ENCODE measurements around the gene OR6X1.

Gene OR6X1, protein sequence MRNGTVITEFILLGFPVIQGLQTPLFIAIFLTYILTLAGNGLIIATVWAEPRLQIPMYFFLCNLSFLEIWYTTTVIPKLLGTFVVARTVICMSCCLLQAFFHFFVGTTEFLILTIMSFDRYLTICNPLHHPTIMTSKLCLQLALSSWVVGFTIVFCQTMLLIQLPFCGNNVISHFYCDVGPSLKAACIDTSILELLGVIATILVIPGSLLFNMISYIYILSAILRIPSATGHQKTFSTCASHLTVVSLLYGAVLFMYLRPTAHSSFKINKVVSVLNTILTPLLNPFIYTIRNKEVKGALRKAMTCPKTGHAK

DNA sequence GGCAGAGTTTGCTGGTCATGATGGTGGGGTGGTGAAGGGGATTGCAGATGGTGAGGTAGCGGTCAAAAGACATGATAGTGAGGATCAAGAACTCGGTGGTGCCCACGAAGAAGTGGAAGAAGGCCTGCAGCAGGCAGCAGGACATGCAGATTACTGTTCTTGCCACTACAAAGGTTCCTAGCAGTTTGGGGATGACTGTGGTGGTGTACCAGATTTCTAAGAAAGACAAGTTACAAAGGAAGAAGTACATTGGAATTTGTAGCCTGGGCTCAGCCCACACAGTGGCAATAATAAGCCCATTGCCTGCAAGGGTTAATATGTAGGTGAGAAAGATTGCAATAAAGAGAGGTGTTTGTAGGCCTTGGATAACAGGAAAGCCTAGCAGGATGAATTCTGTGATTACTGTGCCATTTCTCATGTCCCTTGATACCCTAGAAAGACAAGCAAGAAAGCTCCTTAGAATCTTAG lies at the start of gene OR6X1:
Gene OR6X1, minus strand, starts transcription at position 418 of the 468 bp plus-strand sequence. Its CDS starts 0 bp downstream, at position 418.
- DNase-seq, result no peak

DNA sequence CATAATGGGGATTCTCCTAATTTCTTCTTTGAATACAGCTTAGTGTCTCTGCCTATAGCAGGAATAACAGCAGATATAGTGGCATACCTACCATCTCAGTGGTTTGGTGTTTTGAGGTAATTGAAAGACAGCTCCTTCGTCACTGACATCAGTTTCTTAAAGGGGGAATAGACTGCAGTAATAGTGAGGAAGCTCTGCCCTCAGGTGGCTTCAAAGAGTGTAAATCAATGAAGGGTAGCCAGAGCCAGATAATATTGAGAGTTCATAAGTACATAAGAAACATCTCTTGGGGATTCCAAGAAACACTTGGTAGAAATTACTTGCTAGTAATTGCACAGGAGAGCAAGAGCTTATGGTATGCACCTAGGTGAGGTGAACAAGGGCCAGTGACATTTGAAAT lies 47.4 kb upstream of the OR6X1 start:
- no peak for DNase-seq

DNA sequence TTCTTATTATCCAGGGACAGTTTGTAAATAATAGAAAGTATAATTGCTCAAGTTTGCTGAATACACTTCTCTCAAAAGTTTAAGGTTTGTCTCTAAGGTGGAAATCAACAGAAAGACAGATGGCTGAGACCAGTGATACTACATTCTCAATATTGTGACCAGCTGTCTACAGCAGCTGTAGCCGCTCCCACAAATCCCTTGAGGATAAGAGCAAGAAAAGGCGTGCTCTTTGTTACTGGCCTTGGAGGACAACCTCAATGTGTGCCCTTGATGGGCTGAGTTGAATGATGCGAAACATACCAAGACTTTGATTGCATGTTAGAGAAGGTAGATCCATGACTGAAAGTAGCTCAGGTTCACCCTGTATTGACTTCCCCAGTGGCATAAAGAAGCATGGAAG lies 45.7 kb upstream of the OR6X1 start:
- DNase-seq, result no peak

DNA sequence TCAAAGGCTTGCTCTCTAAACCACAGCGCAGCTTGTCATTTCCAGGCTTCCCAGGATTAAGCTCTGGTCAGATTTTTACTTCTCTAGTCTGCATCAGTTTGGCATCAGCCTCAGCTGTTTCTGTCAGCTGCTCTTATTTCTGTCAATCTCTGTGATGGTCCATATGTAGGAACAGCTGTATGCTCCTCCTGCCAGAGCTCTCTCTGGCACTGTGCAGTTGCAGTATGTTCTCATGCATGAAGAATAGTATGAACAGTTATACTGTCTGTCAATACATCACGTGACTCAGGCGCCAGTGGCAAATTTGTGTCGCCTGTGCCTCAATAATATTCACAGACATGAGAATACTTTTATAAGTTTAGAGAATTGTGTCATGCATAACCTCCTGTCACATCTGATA lies 45.1 kb upstream of the OR6X1 start:
- DNase-seq, result no peak

DNA sequence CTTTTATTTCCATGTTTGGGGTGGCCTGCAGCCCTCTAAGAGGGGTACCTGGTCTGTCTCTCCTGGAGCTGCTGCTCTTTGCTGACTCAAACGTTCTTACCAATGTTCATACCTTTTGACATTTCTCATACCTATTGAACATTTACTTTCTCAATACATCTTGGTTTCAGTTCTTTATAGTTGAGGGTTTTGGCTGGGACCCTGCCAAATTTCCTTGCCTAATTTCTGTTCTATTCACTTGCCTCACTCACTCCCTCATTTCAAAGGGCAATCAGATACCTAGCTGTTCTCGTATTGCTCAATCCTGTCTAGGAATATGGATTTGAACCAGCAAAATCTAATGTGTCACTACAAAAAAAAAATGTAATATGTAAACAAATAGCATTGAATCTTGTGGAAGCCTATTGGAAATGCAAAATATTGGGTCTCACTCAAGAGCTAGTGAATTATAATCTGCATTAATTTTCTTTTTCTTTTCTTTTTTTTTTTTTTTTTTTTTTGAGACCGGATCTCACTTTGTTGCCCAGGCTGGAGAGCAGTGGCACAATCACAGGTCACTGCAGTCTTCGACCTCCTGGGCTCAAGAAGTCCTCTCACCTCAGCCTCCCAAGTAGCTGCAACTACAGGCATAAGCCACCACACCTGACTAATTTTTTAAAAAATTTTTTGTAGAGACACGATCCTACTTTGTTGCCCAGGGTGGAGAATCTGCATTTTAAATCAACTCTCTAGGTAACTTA lies 44.4 kb upstream of the OR6X1 start:
- no peak for DNase-seq

DNA sequence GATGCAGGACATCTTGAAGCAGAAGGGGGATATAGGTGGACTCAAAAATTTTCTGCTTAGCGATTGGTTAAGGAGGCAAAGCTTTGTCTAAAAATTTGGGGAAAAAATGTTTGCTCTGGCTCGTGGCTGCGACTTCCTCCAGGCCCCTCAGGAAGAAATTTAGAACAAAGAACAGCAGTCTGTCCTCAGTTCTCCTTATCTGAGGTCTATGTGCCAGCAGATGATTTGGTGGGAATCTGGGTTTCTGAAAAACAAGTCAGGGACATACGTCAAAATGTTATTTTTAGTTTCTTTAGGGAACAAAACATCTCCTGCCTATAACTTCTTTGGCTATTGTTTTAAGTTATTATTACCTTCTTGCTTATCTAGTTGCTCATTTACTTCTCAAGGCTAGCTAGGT lies 43.8 kb upstream of the OR6X1 start:
- DNase-seq, result no peak

DNA sequence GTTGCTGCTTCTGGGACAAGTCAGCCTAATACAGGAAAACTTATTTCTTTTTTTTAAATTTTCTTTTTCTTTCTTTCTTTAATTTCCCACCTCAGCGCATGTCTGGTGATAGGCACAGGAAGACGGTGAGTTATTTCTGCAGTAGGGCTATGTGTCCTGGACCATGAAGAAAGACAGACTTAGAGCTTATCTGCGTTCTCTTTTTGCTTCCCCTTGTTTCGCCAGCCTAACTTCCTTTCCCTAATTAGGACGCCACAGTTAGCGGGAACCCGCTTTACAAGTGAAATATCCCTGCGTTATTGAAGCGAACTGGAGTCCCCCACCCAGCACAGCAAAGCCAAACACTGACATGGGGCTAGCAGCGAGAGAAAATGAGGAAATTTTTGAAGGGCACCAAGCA lies 43.2 kb upstream of the OR6X1 start:
- no peak for DNase-seq

DNA sequence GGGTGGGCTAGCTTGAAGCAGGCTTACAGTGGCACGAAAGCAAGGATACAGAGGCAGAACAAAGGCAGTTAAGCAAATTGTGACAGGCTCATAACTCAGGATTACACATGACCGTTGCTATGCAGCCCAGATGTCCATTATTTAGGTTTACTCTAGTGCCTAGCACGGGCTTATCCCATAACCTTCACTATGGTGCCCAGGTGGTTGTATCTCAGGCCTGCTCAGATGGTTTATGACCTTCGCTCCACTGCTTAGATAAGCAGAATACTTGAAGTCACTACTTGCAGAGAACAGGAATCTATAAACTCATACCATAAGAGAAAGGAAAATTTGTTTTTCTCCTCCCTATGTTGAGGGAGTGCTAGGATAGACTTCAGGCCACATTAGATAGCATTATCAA lies 42.8 kb upstream of the OR6X1 start:
- peak; percentile 1 for DNase-seq

DNA sequence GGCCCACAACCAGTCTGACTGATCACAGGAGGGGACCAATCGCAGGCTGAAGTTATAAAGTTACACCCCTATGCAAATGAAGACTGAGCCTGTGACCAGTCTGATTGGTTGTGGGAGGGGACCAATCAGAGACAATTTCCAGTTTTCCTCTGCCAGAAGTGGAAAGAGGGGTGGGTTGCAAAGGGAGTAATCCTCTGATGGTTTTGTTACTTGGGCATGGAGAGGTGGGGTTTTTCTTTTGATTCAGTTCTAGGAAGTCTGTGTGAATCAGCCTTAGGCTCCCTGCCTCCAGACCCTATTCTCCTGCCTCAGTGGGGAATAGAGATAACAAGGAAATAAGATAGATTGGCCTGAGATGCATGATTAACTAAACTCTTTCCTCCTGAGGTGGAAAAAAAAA lies 41.9 kb upstream of the OR6X1 start:
- no peak for DNase-seq

DNA sequence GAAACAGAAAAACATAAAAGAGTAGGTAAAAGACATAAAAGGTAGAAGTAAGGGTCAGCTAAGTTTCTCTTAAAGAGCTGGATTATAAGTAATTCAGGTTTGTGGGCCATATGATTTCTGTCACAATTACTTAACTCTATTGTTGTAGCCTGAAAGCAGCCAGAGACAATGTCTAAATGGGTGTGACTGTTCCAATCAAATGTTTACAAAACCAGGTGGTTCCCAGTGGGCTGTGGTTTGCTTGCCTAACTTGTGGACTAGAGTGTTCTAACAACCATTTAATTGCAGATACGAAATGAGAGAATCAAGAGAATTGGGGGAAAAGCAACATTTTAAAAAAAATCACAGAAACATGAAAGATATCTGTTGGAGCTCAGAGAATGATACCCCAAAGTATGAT lies 29.2 kb upstream of the OR6X1 start:
- no peak for DNase-seq

DNA sequence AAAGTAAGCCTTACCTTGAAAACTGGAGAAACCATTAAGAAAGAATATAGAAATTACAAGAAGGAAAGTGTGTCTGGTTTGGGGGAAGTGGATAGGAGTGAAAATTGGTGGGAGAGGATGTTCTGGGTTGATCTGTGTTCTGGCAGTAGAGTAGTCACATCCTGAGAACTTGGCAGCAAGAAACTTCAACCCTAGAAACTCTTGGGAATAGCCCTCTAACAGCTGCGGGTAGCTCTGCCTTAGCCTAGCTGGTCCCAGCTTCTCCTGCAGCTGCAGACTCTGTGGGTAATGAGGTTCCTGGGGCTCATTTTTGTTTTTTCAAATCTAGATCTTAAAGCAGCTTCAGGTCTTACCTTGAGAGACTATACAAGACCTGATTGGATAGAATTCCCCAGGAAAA lies 24.2 kb upstream of the OR6X1 start:
- DNase-seq, result no peak

DNA sequence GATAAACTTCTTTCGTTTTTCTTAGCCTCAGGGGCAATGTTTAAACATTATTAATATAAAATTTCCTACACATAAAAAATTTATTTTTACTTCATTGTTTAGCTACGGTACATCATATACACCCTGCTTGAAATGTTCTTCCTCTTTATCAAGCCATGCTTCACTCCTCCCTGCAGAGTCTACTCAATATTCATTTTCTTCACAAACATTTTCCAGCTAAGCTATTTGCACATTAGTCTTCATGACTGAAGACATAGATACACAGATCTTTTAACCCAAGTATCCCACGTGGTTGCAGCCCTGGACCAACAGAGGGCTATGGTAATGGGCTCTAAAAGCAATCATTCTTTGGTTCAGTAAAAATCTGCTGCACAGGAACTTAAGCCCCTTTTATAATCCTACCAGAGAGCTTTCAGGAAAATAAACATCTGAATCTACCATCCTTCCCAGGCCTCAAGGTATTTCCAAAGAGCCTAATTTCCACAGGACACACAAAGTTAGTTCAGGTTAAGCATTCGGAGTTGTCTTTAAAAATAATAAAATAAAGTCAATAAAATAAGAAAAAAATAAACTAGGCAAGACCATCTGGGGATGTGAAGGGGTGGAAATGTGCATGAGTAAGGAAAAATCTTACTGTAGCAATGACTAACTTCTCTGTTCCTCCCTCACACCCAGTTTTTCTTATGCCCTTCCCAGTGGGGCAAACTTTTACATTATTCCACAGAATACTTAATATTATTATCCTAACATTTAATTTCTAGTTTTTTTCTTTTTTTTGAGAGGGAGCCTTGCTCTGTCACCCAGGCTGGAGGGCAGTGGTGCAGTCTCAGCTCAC lies 21.6 kb upstream of the OR6X1 start:
- DNase-seq, result no peak

DNA sequence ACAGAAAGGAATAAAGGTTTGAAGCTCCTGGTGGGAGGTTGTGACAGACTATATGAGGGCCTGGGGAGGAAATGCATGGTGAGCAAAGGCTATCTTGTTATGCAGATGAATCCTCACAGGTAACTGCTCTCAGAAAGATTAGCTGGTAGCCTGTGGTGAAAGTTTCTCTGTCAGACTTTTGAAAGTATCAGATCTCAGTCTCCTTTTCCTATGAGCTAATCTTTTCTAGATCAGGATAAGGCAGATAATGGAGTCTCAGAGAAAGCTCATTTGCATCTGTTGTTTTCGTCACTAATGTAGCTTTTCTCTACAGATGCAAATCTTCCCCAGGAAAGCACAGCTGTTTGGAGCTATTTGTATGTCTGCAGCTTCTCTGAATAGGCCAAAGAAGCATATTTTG lies 21.0 kb upstream of the OR6X1 start:
- DNase-seq, result no peak

DNA sequence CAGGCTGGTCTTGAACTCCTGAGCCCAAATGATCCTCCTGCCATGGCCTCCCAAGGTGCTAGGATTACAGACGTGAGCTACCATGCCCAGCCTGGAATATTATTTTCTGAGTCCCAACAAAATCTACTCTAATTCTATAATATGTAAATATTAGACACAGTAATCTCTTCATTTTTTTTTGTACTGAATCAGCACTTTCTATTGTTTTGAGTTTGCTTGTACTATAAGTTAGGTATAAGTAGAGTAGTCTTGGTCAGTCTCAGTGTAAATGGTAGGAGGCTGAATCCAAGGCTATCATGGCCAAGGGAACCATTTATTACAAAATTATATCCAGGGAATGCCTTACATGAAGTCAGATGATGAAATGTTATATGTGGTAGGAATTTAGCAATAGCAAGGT lies 19.6 kb upstream of the OR6X1 start:
- DNase-seq, result no peak

DNA sequence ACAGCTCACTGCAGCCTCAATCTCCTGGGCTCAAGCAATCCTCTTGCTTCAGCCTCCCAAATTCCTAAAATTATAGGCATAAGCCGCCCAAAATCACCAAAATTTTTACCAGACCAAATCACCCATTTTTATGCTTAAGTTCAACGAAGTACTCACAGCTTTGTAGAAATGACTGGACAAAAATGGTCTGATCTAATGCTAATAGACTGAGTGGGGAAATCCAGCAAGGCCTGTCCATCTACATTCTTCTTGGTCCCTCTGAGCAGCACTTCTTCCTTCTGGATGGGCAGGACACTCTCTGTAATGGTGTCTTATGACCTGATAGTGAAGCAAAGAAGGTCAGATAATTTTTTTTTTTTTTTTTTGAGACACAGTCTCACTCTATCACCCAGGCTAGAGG lies 18.7 kb upstream of the OR6X1 start:
- no peak for DNase-seq

DNA sequence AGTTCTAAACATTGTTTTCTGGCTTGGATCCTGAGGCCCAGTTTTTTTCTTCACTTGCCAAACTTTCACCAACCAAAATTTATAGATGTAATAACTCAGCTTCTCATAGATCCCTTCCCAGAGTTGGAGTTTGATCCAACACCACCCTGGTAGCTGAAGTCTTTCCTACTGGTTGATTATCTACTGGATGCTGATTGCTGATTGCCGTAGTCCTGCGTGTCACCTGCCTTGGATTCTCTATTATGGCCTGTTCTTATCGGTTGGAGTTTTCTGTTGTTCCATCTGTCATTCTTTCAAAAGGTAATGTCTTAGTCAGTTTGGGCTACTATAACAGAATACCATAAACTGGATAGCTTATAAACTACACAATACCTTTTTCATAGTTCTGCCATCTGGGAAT lies 17.3 kb upstream of the OR6X1 start:
- no peak for DNase-seq

DNA sequence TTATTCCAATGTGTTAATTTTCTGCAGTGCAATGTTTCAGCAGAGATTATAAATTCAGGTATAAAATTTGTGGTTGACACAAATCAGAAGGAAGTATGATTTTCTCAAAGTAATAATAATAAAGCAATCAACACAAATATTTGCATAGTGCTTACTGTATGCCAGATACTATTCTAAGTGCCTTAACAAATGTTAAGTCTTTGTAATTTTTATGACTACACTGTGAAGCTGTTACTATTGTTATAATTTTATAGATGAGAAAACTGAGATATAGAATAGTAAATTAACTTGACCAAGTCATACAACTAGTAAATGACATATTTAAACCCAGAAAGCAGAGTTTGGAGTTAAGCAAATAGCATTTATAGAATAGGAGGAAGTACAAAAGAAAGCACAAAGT lies 16.4 kb upstream of the OR6X1 start:
- DNase-seq, result no peak

DNA sequence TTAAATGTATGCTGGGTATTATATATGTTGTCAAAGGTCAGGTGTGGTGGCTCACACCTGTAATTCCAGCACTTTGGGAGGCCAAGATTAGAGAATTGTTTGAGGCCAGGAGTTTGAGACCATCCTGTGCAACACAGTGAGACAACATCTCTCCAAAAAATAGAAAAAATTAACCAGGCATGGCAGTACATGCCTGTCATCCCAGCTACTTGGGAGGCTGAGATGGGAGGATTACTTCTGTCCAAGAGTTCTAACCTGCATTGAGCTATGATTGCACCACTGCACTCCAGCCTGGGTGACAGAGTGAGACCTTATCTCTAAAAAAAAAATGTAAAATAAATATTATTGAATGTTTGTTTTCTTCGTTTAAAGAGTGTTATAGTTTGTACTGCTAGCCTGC lies 11.3 kb upstream of the OR6X1 start:
- no peak for DNase-seq

DNA sequence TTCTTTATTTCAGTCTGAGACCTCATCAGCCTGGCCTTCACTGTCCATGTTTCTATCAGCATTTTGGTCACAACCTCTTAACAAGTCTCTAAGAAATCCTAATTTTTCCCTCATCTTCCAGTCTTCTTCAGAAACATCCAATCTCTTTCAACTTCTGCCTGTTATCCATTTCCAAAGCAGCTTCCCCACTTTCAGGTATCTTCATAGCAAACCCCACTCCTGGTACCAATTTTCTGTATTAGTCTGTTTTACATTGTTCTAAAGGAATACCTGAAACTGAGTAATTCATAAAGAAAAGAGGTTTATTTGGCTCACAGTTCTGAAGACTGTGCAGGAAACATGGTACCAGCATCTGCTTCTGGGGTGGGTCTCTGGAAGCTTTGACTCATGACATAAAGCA lies 8.1 kb upstream of the OR6X1 start:
- no peak for DNase-seq

DNA sequence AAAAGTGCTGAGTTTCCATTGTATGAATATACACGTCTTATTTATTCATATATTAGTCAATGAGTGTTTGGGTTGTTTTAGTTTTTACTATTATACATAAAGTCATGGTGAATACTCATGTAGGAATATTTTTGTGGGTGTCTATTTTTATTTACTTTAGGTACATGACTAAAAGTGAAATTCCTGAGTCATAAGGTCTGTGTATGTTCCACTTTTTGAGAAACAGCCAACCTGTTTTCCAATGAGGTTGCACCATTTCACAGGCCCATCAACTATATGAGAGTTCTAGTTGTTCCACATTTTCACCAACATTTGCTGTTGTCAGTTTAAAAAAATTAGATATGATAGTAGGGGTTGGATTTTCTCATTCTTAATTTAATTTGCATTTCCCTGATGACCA lies 6.6 kb upstream of the OR6X1 start:
- no peak for DNase-seq

DNA sequence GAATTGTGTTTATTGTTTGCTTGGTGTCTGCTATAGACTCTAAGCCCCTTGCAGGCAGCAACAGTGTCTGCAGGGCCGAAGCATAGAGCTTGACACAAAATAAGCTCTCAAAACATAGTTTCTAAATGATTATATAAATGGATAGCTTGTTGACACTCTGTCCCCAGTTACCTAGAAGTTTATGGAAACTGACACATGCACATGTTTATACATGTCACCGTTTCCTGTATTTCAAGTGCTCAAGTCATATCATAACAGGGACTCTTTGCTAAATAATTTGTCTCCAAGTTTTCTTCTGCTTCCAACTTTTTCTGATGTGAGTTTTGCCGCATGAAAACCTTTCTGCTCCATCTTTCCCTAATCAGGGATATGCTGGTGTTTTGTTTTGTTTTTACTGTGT lies 3.7 kb upstream of the OR6X1 start:
- no peak for DNase-seq

DNA sequence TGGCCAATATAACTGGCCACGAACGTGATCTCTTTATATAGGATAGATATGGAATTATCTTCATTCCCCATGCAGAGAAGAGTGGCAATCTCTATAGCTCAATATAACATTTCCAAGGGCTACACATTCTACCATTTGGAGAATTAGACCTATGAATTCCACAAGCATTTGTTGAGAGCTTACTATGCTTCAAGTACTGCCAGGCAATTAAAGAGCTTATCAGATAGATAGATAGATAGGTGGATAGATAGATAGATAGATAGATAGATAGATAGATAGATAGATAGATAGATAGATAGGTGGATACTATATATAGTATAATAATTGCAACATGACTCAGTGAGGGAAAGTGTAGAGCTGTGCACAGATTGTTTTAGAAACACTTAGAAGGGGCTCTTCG lies 1.5 kb upstream of the OR6X1 start:
- DNase-seq, result no peak

DNA sequence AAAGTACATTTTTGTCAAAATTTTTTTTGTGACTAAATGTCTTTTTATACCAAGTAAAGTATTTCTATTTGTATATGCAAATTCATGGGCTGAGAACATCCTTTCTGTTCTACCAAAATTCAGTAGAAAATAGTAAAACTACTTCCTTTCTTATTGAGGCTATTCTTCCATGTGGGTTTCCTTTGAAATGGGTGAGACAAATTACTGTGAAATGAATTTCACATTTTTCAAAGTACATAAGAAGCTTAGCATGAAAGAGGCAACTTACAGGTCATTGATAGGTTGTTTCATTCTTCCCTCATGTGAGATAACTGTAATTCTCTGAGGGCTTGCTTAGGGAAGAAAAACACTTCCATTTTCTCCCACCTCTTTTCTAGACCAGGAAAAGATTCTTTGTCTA lies 1.0 kb upstream of the OR6X1 start:
- no peak for DNase-seq

DNA sequence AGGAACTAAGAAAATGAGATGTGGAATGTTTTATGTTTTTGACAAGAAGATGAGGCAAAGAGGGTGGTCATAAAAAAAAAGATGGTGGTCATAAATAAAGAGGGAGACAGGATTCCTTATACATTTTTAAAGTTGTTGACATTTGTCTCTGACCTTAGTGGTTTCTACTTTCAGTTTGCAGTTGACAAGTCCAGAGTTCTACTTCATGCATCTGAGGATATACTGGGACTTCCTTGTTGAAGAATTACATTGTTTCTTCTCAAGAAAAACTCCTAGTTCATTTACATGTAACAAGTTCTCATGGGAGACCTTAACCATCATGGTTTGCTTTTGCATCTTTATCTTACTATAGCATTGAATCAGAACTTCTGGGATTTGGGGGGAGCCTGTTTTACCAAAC lies 1.2 kb downstream of the OR6X1 start:
- DNase-seq, result no peak
